Measurements from ENCODE around the gene CTNNA1. TPM values are rescaled to one million over a fixed set of nuclear protein-coding genes. Genes with fewer than 3 reads are reported as not detected.

The CTNNA1 gene
- total and polyA plus RNA-seq, 2 experiments from 2014 or later: 194 to 393 TPM

GRCh38 chr5:138945421-138946240 is 192.4 kb downstream of the CTNNA1 start:
- TF ChIP-seq EZH2phosphoT487 (IDR thresholded peaks at IDR 0.05; ENCODE audit: insufficient read depth, low read depth) (no peak), EZH2 (IDR thresholded peaks at IDR 0.05; ENCODE audit: insufficient read depth, poor library complexity, severe bottlenecking) (no peak)
- Histone ChIP-seq H3K9ac (no peak overlapping the region), H3F3A (ENCODE audit: insufficient read depth) (peaks cover 4% of the 10 kb centered on the region; the same call in 1 of the 2 replicates), H4K20me1 (ENCODE audit: insufficient read depth) (no peaks in the 10 kb centered on the region), H3K9me2 (ENCODE audit: insufficient read depth) (no peaks in the 10 kb centered on the region), H3K27ac (no peak overlapping the region), H3K4me3 (no peak overlapping the region), H2AFZ (no peak overlapping the region), H3K36me3 (ENCODE audit: low read depth) (no peaks in the 10 kb centered on the region), H3K4me2 (ENCODE audit: unreplicated experiment) (no peak overlapping the region), H3K79me2 (ENCODE audit: insufficient read depth) (no peaks in the 10 kb centered on the region), H3K27me3 (replicated peaks; ENCODE audit: insufficient read depth) (no peaks in the 10 kb centered on the region), H3K9me3 (ENCODE audit: low read depth) (no peaks in the 10 kb centered on the region), H3K4me1 (ENCODE audit: insufficient read depth) (no peaks in the 10 kb centered on the region)
- WGBS, 2 experiments (ENCODE audit: low coverage in 1 of 2, low lambda C conversion rate in 2 of 2, missing lambda C conversion rate in 2 of 2): 84 to 88% methylated on average over 23 of the region's 23 CpGs
- in situ Hi-C loops (cut with MboI): no loop called here
- no peak for DNase-seq

GRCh38 chr5:138946241-138946623 is 193.0 kb downstream of the CTNNA1 start:
- Histone ChIP-seq H3K4me3 (no peak overlapping the region), H3K9ac (no peak overlapping the region), H3K9me3 (ENCODE audit: low read depth) (no peaks in the 10 kb centered on the region), H3K36me3 (ENCODE audit: low read depth) (no peaks in the 10 kb centered on the region), H2AFZ (no peak overlapping the region), H3K27me3 (replicated peaks; ENCODE audit: insufficient read depth) (no peaks in the 10 kb centered on the region), H3F3A (ENCODE audit: insufficient read depth) (no peaks in the 10 kb centered on the region), H3K27ac (no peak overlapping the region), H3K79me2 (ENCODE audit: insufficient read depth) (no peaks in the 10 kb centered on the region), H3K4me1 (ENCODE audit: insufficient read depth) (no peaks in the 10 kb centered on the region), H3K4me2 (ENCODE audit: unreplicated experiment) (no peak overlapping the region), H3K9me2 (ENCODE audit: insufficient read depth) (no peaks in the 10 kb centered on the region), H4K20me1 (ENCODE audit: insufficient read depth) (no peaks in the 10 kb centered on the region)
- TF ChIP-seq EZH2phosphoT487 (IDR thresholded peaks at IDR 0.05; ENCODE audit: insufficient read depth, low read depth) (no peak), EZH2 (IDR thresholded peaks at IDR 0.05; ENCODE audit: insufficient read depth, poor library complexity, severe bottlenecking) (no peak)
- 85 to 92% methylated on average over 7 to 8 of the region's 8 CpGs for WGBS, 2 experiments (ENCODE audit: low coverage in 1 of 2, low lambda C conversion rate in 2 of 2, missing lambda C conversion rate in 2 of 2)
- no peak for DNase-seq
- in situ Hi-C loops (cut with MboI): no loop called here

- H3K27me3 ChIP-seq (replicated peaks; ENCODE audit: insufficient read depth): no peaks in the 10 kb centered on the region
- H3F3A ChIP-seq (ENCODE audit: insufficient read depth): no peaks in the 10 kb centered on the region
- H3K9me3 ChIP-seq (ENCODE audit: low read depth): no peaks in the 10 kb centered on the region
- 92 to 95% methylated on average over 19 of the region's 20 CpGs for whole genome bisulfite sequencing, 2 experiments (ENCODE audit: low coverage in 1 of 2, low lambda C conversion rate in 2 of 2, missing lambda C conversion rate in 2 of 2)
- DNase-seq: no peak
- H2AFZ ChIP-seq: no peak overlapping the region
- no peak overlapping the region for H3K9ac ChIP-seq
- H3K9me2 ChIP-seq (ENCODE audit: insufficient read depth): no peaks in the 10 kb centered on the region
- TF ChIP-seq EZH2 (IDR thresholded peaks at IDR 0.05; ENCODE audit: insufficient read depth, poor library complexity, severe bottlenecking): no peak
- no peak for TF ChIP-seq EZH2phosphoT487 (IDR thresholded peaks at IDR 0.05; ENCODE audit: insufficient read depth, low read depth)
- in situ Hi-C loops (cut with MboI): no loop called here
- H3K79me2 ChIP-seq (ENCODE audit: insufficient read depth): no peaks in the 10 kb centered on the region
- no peaks in the 10 kb centered on the region for H4K20me1 ChIP-seq (ENCODE audit: insufficient read depth)
- H3K36me3 ChIP-seq (ENCODE audit: low read depth): no peaks in the 10 kb centered on the region
- no peak overlapping the region for H3K27ac ChIP-seq
- no peak overlapping the region for H3K4me2 ChIP-seq (ENCODE audit: unreplicated experiment)
- H3K4me3 ChIP-seq: no peak overlapping the region
- no peaks in the 10 kb centered on the region for H3K4me1 ChIP-seq (ENCODE audit: insufficient read depth)
These were observed 193.8 kb downstream of the CTNNA1 start for GRCh38 chr5:138946831-138947560.

GRCh38 chr5:138947780-138948179 is 194.6 kb downstream of the CTNNA1 start:
- H3K4me1 ChIP-seq (ENCODE audit: insufficient read depth): peaks cover 3% of the 10 kb centered on the region; the same call in 1 of the 2 replicates
- H3F3A ChIP-seq (ENCODE audit: insufficient read depth): no peaks in the 10 kb centered on the region
- H3K9ac ChIP-seq: no peak overlapping the region
- in situ Hi-C loops (cut with MboI): no loop called here
- no peak overlapping the region for H3K4me2 ChIP-seq (ENCODE audit: unreplicated experiment)
- no peaks in the 10 kb centered on the region for H3K36me3 ChIP-seq (ENCODE audit: low read depth)
- H3K4me3 ChIP-seq: no peak overlapping the region
- H4K20me1 ChIP-seq (ENCODE audit: insufficient read depth): no peaks in the 10 kb centered on the region
- no peak for DNase-seq
- no peak for TF ChIP-seq EZH2phosphoT487 (IDR thresholded peaks at IDR 0.05; ENCODE audit: insufficient read depth, low read depth)
- no peak for TF ChIP-seq EZH2 (IDR thresholded peaks at IDR 0.05; ENCODE audit: insufficient read depth, poor library complexity, severe bottlenecking)
- no peaks in the 10 kb centered on the region for H3K9me3 ChIP-seq (ENCODE audit: low read depth)
- no peaks in the 10 kb centered on the region for H3K9me2 ChIP-seq (ENCODE audit: insufficient read depth)
- H3K79me2 ChIP-seq (ENCODE audit: insufficient read depth): no peaks in the 10 kb centered on the region
- no peak overlapping the region for H2AFZ ChIP-seq
- 94 to 99% methylated on average over 5 of the region's 5 CpGs for WGBS, 2 experiments (ENCODE audit: low coverage in 1 of 2, low lambda C conversion rate in 2 of 2, missing lambda C conversion rate in 2 of 2)
- no peaks in the 10 kb centered on the region for H3K27me3 ChIP-seq (replicated peaks; ENCODE audit: insufficient read depth)
- H3K27ac ChIP-seq: no peak overlapping the region
